Neuron (in vitro differentiated cells): ENCODE results near the gene COL9A3.

ENCODE experiments used
- H2AFZ ChIP-seq: one replicate; pipeline ENCODE4 v1.6.1; 2013; ENCODE audit warnings: low read depth, mild to moderate bottlenecking, inconsistent platforms, low read length, moderate library complexity
- H3K27me3 ChIP-seq: one replicate; pipeline ENCODE4 v1.6.1; 2013; ENCODE audit warnings: low read length; ENCODE audit not compliant: insufficient read depth
- H3K36me3 ChIP-seq: one replicate; pipeline ENCODE4 v1.6.1; 2013; ENCODE audit warnings: low read length; ENCODE audit not compliant: insufficient read depth
- H3K4me1 ChIP-seq: one replicate; pipeline ENCODE4 v1.6.1; 2013; ENCODE audit warnings: low read length; ENCODE audit not compliant: insufficient read depth
- H3K4me3 ChIP-seq: 2 replicates; pipeline ENCODE4 v1.5.1; 2013; ENCODE audit warnings: mild to moderate bottlenecking, low read length, moderate library complexity
- H3K9me3 ChIP-seq: one replicate; pipeline ENCODE4 v1.6.1; 2013; ENCODE audit warnings: low read length

COL9A3 gene

GRCh38 chr20:62823688-62824475, 7.0 kb downstream of the COL9A3 start:
- peaks cover 14% of the 10 kb centered on the region for H3K27me3 ChIP-seq
- no peaks in the 10 kb centered on the region for H3K36me3 ChIP-seq
- no peak overlapping the region for H3K4me3 ChIP-seq
- no peaks in the 10 kb centered on the region for H3K9me3 ChIP-seq
- no peak overlapping the region for H2AFZ ChIP-seq
- peaks cover 18% of the 10 kb centered on the region for H3K4me1 ChIP-seq

GRCh38 chr20:62824476-62825332, 7.9 kb downstream of the COL9A3 start:
- Histone ChIP-seq H3K4me3 (no peak overlapping the region), H3K36me3 (no peaks in the 10 kb centered on the region), H2AFZ (no peak overlapping the region), H3K27me3 (peaks cover 6% of the 10 kb centered on the region), H3K9me3 (no peaks in the 10 kb centered on the region), H3K4me1 (peaks cover 18% of the 10 kb centered on the region)

DNA sequence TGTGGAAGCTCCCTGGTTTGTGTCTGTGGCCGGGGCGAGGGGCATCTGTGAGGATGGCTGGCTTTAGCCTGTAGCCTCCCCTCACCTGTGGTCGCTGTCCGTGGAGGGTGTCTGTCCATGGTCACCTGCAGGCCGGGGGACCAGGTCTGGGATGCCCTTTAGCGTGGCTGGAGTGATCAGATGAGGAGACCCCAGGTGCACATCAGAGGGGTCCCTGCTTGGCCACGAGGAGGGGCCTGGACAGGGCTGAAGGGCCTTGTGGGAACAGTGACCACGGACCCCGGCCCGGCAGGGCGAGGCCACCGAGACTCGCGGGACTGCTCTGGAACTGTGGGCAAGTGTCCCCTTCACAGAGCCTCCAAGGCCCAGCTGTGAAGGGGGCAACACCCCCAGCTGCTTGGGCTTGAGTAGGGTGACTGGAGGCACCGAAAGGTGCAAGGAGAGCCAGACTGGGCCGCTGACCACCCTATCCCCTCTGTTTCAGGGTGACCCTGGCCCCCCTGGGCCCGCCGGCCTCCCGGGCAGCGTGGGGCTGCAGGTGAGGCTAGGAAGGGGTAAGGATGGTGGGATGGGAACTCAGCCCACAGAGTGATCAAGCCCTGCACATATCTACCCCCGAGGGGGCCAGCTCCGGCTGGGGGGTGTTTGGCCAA, 8.6 kb downstream of the COL9A3 start:
- no peaks in the 10 kb centered on the region for H3K36me3 ChIP-seq

DNA sequence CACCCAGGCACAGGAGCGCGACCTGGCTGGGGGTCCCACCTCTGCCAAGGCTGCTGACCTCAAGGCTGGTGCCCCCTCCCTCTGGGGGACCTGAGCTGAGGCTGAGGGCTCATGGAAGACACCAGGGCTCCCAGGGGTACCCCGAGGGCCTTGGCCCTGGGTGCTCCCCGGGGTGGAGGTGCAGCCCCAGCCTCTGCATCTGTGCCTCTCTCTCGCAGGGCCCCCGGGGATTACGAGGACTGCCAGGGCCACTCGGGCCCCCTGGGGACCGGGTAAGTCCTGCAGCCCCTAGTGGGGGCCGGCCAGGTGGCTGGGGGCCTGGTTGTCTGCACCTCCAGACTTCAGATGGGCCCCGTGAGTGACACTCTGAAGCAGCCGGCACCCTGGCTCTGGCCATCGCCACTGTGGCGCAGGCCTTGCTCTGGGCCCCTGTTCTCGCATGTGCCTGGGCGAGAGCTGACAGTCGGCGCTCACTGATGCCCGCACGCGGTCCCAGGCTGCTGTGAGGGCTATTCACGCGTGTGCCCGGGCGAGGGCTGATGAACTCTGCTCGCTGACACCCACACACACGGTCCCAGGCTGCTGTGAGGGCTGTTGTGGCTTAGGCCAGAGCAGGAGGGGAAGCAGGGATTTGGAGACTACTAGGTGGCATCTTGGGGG, 9.3 kb downstream of the COL9A3 start:
- Histone ChIP-seq H2AFZ (no peak overlapping the region), H3K9me3 (no peaks in the 10 kb centered on the region), H3K36me3 (no peaks in the 10 kb centered on the region), H3K27me3 (no peaks in the 10 kb centered on the region), H3K4me3 (no peak overlapping the region), H3K4me1 (peaks cover 18% of the 10 kb centered on the region)

More for the DNA sequence above, 8.6 kb downstream of the COL9A3 start:
- Histone ChIP-seq H3K27me3 (peaks cover 2% of the 10 kb centered on the region), H3K9me3 (no peaks in the 10 kb centered on the region), H3K4me3 (no peak overlapping the region), H3K4me1 (peaks cover 18% of the 10 kb centered on the region), H2AFZ (no peak overlapping the region)

DNA sequence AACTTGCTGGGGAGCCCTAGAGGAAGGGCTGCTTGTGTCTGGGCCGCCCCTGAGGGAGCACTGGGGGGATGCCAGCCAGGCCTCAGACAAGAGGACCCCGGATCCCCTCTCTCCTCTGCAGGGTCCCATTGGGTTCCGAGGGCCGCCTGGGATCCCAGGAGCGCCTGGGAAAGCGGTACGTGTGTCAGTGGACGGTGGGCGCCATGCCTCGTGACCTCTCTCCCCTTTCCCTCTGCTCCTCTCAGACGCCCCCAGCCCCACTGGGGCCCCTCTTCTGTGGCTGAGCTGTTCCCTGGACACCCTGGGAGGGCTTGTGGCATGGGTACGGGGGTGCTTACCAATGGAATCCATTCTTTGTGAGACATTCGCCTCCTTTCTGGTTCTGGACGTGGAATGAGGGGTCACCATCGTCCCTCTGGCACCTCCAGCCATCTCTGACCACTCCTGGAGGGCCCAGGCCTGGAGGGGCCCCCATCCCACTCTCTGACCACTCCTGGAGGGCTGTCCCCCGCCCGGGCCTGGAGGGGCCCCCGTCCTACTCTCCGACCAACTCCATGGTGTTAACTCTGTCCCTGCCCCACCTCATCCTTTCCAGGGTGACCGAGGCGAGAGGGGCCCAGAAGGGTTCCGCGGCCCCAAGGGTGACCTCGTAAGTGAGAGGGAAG, 9.9 kb downstream of the COL9A3 start:
- Histone ChIP-seq H3K4me1 (peaks cover 24% of the 10 kb centered on the region), H2AFZ (no peak overlapping the region), H3K36me3 (no peaks in the 10 kb centered on the region), H3K4me3 (no peak overlapping the region), H3K27me3 (no peaks in the 10 kb centered on the region), H3K9me3 (no peaks in the 10 kb centered on the region)

GRCh38 chr20:62827311-62828038, 10.6 kb downstream of the COL9A3 start:
- H3K9me3 ChIP-seq, result no peaks in the 10 kb centered on the region

DNA sequence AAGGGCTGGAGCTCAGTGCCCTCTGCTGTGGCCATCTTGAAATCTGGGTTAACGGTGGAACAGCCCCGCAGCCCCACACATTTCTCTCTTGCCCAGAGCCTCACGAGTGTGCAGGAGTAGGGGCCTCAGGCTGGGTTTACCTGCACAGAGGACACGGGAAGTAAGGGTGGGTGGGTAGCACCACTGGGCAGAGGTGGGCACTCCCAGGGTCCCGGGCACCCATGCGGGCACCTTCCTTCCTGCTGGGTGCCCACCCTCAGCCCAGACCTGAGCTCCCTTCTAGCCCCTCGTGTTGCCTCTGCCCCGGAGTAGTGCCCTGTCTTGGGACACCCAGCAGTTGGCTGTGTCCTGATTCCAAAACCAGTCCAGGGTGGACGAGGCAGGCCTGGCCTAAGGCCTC, 11.2 kb downstream of the COL9A3 start:
- Histone ChIP-seq H3K27me3 (no peaks in the 10 kb centered on the region), H3K36me3 (no peaks in the 10 kb centered on the region), H3K4me3 (no peak overlapping the region)

More at GRCh38 chr20:62827311-62828038, 10.6 kb downstream of the COL9A3 start:
- no peaks in the 10 kb centered on the region for H3K36me3 ChIP-seq
- peaks cover 28% of the 10 kb centered on the region for H3K4me1 ChIP-seq
- no peak overlapping the region for H2AFZ ChIP-seq
- no peaks in the 10 kb centered on the region for H3K27me3 ChIP-seq
- no peak overlapping the region for H3K4me3 ChIP-seq

DNA sequence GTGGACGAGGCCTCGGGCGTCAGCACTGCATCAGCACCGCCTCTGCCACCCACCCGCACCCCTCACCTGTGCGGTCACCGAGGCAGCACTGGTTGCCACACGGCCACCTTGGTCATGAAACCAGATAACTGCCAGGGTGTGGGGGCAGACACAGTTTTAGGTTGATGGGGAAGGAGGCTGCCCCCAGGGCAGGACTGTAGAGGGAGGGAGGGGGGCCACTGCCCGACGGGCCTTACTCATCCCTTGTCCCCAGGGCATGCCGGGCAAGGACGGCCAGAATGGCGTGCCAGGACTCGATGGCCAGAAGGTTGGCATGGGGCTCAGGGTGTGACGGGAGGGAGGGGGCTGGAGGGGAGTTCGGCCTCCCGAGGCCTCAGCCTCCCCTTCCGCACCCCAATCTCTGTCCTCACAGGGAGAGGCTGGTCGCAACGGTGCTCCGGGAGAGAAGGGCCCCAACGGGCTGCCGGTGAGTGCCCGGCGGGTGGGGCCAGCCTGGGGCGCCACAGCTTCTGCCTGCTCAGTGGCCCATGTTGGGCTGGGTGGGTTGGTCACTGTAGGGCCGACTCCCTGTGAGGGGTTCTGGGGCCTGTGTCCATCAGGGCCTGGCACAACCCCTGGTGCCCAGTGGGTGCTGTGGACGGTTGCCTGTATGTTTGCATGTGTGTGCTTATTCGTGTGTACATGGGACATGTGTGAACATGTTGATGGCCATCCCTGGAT, 11.8 kb downstream of the COL9A3 start:
- Histone ChIP-seq H3K4me1 (peaks cover 22% of the 10 kb centered on the region), H3K27me3 (no peaks in the 10 kb centered on the region), H2AFZ (no peak overlapping the region), H3K9me3 (no peaks in the 10 kb centered on the region), H3K36me3 (no peaks in the 10 kb centered on the region), H3K4me3 (no peak overlapping the region)

More for the DNA sequence above, 11.2 kb downstream of the COL9A3 start:
- Histone ChIP-seq H2AFZ (no peak overlapping the region), H3K9me3 (no peaks in the 10 kb centered on the region), H3K4me1 (peaks cover 28% of the 10 kb centered on the region)

DNA sequence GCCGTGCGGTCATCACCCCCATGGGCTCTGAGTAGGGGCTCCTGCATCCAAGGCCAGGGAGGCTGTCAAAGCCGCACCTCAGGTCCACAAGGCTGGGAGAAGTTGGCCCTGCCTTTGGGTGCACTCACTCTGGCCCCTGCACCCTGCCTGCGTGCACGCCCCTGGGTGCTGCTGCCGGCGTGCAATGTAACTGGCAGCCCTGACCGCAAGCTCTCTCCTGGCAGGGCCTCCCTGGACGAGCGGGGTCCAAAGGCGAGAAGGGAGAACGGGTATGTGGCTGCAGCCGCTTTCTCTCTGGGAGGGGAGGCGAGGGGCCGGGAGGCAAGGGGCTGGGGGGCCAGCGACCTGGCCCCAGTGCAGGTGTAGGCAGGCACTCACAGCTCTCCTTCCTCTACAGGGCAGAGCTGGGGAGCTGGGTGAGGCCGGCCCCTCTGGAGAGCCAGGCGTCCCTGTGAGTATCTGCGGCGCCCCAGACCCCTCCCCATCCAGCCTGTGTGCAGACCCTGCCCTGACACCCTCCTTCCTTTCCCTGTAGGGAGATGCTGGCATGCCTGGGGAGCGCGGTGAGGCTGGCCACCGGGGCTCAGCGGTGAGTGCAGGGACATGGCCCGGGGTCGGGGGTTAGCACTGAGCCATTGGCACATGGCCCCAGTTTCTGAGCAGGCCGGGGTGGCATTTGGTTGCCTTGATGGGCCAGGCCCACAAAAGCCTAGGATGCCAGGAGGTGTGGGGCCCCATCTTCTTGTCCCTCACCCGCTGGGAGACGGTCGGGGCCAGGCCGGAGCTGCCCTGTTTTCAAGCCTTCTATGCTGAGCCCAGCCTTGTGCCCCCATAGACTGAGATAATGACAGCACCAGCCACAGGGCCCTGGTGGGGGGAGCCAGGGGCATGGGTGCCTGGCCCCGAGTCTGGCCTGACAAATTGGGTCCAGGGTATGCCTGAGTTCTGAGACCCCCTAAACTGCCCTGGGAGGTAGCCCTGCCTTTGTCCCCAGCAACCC, 12.7 kb downstream of the COL9A3 start:
- H3K4me3 ChIP-seq, result no peak overlapping the region
- H3K4me1 ChIP-seq, result peaks cover 13% of the 10 kb centered on the region
- H2AFZ ChIP-seq, result no peak overlapping the region
- no peaks in the 10 kb centered on the region for H3K36me3 ChIP-seq
- no peaks in the 10 kb centered on the region for H3K9me3 ChIP-seq
- no peaks in the 10 kb centered on the region for H3K27me3 ChIP-seq

GRCh38 chr20:62830251-62830650, 13.4 kb downstream of the COL9A3 start:
- Histone ChIP-seq H3K36me3 (no peaks in the 10 kb centered on the region), H3K27me3 (no peaks in the 10 kb centered on the region), H3K4me3 (no peak overlapping the region), H3K4me1 (peaks cover 11% of the 10 kb centered on the region), H2AFZ (no peak overlapping the region), H3K9me3 (no peaks in the 10 kb centered on the region)
